ENCODE data around the gene HOXA13. TPM values are rescaled to one million over a fixed set of nuclear protein-coding genes. Genes with fewer than 3 reads are reported as not detected.
A peak's percentile ranks its signal among the peaks of the same experiment; 100 is the strongest.

Gene HOXA13
- total RNA-seq, 1 donor from 2014 or later = not detected

DNA sequence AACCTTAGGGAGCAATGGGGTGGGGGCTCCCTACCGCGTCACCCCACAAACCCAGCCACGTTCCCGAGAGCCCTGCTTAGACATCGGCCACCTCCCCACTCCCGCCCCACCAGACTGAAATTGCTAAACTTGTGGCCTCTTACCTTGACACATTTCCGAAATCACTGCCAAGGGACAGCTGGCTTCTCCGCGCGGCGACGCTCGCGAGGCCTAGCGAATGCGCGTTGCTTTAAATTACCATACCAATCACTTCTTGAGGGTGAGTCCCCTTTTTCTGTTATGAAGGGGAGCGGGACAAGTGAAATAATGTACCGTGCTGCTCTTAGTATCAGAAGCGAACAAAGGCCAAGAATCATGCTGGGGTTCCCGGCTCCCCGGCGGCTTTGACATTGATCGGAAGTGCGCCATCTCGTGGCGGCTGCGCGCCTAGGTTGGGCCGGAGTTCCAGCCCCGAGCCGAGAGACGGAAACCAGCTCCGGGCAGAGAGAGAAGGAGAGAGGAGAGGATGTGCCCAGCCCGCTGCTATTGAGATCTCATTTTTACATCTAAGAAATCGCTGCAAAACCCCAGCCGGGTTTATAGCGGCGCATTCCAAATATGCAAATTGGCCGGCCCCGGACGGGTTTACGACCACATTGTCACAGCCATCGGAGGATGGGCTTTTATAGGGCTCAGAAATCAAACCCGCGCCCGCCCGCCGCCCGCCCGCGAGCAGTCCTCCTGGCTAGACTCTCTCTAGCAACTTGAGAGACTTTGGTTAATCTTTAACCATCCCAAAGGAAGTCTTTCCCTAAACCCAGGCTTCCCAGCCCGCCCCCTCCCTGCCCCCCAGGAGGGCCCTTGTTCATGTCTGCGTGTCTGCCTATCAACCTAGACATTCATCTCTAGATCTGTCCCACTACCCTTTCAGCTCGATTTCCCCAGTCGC, 20.1 kb downstream of the HOXA13 start:
- no peaks in the 10 kb centered on the region for H3K9me3 Mint-ChIP-seq (ENCODE audit: low read depth)
- peaks cover 78% of the 10 kb centered on the region for H3K27me3 Mint-ChIP-seq (ENCODE audit: low read depth)
- peaks cover 12% of the 10 kb centered on the region for H3K36me3 Mint-ChIP-seq (ENCODE audit: low read depth)
- peak; percentile 47 for DNase-seq (ENCODE audit: low spot score)
- H3K4me3 Mint-ChIP-seq (ENCODE audit: unreplicated experiment) = peak overlapping the region; percentile 31
- no peak overlapping the region for H3K27ac Mint-ChIP-seq (ENCODE audit: unreplicated experiment)
- H3K4me1 Mint-ChIP-seq (ENCODE audit: low read depth) = peaks cover 21% of the 10 kb centered on the region
- TF ChIP-seq, protein P1, sequence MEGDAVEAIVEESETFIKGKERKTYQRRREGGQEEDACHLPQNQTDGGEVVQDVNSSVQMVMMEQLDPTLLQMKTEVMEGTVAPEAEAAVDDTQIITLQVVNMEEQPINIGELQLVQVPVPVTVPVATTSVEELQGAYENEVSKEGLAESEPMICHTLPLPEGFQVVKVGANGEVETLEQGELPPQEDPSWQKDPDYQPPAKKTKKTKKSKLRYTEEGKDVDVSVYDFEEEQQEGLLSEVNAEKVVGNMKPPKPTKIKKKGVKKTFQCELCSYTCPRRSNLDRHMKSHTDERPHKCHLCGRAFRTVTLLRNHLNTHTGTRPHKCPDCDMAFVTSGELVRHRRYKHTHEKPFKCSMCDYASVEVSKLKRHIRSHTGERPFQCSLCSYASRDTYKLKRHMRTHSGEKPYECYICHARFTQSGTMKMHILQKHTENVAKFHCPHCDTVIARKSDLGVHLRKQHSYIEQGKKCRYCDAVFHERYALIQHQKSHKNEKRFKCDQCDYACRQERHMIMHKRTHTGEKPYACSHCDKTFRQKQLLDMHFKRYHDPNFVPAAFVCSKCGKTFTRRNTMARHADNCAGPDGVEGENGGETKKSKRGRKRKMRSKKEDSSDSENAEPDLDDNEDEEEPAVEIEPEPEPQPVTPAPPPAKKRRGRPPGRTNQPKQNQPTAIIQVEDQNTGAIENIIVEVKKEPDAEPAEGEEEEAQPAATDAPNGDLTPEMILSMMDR (IDR thresholded peaks at IDR 0.05) = peak; percentile 91

- no peak overlapping the region for H3K27ac Mint-ChIP-seq (ENCODE audit: unreplicated experiment)
- peaks cover 12% of the 10 kb centered on the region for H3K36me3 Mint-ChIP-seq (ENCODE audit: low read depth)
- TF ChIP-seq, protein P1 (IDR thresholded peaks at IDR 0.05) = no peak
- H3K4me3 Mint-ChIP-seq (ENCODE audit: unreplicated experiment) = peak overlapping the region; percentile 31
- no peak for DNase-seq (ENCODE audit: low spot score)
- peaks cover 79% of the 10 kb centered on the region for H3K27me3 Mint-ChIP-seq (ENCODE audit: low read depth)
- peaks cover 15% of the 10 kb centered on the region for H3K4me1 Mint-ChIP-seq (ENCODE audit: low read depth)
- no peaks in the 10 kb centered on the region for H3K9me3 Mint-ChIP-seq (ENCODE audit: low read depth)
These were observed 20.9 kb downstream of the HOXA13 start for GRCh38 chr7:27179030-27179429.

DNA sequence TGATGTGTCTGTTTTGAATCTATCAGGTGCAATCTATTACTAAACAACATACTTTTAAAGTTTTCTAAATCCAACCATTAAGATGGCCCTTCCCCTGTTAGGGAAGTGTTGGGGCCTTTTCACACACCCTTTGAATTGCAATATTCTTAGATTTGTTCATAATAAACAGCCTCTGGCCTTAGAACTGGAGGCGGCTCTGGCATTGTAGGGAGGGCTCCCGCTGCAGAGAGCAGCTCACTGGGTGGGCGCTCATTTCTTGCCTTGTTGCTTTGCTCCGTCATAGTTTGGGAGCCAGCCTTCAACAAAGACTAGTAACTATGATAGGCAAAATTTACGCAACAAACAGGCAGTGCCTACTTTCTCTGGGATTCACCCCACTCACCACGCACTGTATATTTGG, 21.5 kb downstream of the HOXA13 start:
- peaks cover 12% of the 10 kb centered on the region for H3K36me3 Mint-ChIP-seq (ENCODE audit: low read depth)

DNA sequence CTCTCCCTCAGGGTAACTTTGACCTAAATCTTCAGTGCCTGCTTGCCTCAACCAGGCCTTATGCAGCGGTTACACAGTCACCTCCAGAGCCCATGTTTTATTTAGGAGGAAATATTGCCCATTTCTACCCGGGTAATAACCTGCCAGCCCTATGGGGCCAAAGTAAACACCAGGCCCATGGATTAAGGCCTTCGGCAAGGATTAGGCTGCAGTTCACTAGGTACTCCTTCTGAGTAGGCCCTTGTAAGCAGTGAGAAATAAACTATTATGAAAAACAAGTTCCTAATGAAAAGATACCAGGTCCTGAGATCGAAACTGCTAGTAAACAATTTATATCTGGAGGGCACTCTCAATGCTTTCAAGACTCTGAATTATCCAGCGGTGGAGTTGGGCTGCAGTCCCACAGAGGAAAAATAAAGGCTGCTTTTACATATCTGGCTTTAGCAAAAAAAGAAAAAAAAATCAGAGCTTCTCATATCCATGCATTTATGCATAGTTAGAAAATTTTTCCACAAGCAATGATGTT, 22.0 kb downstream of the HOXA13 start:
- peaks cover 71% of the 10 kb centered on the region for H3K27me3 Mint-ChIP-seq (ENCODE audit: low read depth)
- no peaks in the 10 kb centered on the region for H3K9me3 Mint-ChIP-seq (ENCODE audit: low read depth)
- H3K27ac Mint-ChIP-seq (ENCODE audit: unreplicated experiment) = no peak overlapping the region
- peaks cover 11% of the 10 kb centered on the region for H3K4me1 Mint-ChIP-seq (ENCODE audit: low read depth)
- H3K4me3 Mint-ChIP-seq (ENCODE audit: unreplicated experiment) = no peak overlapping the region
- H3K36me3 Mint-ChIP-seq (ENCODE audit: low read depth) = peaks cover 12% of the 10 kb centered on the region
- DNase-seq (ENCODE audit: low spot score) = no peak
- TF ChIP-seq, protein P1 (IDR thresholded peaks at IDR 0.05) = no peak

More for the DNA sequence above, 21.5 kb downstream of the HOXA13 start:
- TF ChIP-seq, protein P1 (IDR thresholded peaks at IDR 0.05) = no peak
- Mint-ChIP-seq H3K4me3 (ENCODE audit: unreplicated experiment) (no peak overlapping the region), H3K27me3 (ENCODE audit: low read depth) (peaks cover 74% of the 10 kb centered on the region), H3K4me1 (ENCODE audit: low read depth) (peaks cover 11% of the 10 kb centered on the region), H3K9me3 (ENCODE audit: low read depth) (no peaks in the 10 kb centered on the region), H3K27ac (ENCODE audit: unreplicated experiment) (no peak overlapping the region)
- DNase-seq (ENCODE audit: low spot score) = no peak

DNA sequence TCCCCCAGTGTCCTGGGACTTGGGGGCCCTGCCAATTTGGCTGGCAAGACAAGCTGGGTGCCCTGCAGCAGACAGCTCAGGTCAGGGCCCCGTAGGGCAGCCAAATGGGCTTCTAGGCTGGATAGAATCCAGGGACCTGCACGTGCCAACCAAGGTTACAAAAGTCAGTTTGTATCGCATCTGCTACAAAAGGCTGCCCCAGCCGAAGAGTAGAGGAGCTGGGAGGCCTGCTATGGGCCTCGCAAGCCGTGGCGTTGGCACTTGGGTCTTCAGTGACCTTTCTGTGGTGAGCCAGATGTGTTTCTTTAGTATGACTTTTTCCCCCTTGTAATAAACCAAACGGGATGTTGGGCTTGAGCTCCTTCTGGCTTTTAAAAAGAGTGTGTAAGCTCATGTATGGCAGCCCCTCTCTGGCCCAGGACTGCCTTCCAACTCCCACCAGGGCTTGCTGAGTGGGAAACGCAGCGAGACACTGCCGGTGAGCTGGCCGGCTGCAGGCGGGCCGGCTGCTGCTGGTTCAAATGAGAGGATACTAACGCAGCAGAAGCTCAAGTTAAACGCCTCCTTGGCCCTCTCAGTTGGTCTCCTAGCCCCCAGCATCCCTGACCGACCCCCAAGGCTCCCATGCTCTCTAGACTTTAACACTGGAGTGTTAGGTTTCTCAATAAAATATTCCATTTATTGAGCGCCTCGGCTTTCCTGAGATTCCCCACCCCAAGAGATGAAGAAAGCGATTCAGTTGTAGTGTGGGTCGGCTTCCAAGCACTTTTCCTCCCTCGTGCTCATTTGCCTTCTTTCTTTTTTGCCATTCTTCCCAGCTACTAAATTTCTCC, 22.7 kb downstream of the HOXA13 start:
- no peak overlapping the region for H3K27ac Mint-ChIP-seq (ENCODE audit: unreplicated experiment)

More for the DNA sequence above, 22.7 kb downstream of the HOXA13 start:
- H3K4me3 Mint-ChIP-seq (ENCODE audit: unreplicated experiment) = no peak overlapping the region
- no peaks in the 10 kb centered on the region for H3K9me3 Mint-ChIP-seq (ENCODE audit: low read depth)
- peak; percentile 41 for DNase-seq (ENCODE audit: low spot score)
- peaks cover 13% of the 10 kb centered on the region for H3K4me1 Mint-ChIP-seq (ENCODE audit: low read depth)
- TF ChIP-seq, protein P1 (IDR thresholded peaks at IDR 0.05) = no peak
- H3K27me3 Mint-ChIP-seq (ENCODE audit: low read depth) = peaks cover 72% of the 10 kb centered on the region
- H3K36me3 Mint-ChIP-seq (ENCODE audit: low read depth) = peaks cover 13% of the 10 kb centered on the region
